Endothelial cell of umbilical vein (primary cell): Measurements from ENCODE around the gene KLHL18. TPM values are rescaled to one million over a fixed set of nuclear protein-coding genes. Genes with fewer than 3 reads are reported as not detected.
"Not testable (repeated sequence)": the region's sequence is repeated elsewhere in the genome, so short reads cannot be mapped to it uniquely, and the experiment has no call there.

Experiments
- BruUV-seq: library from RNA; stranded (reverse); fragments of 400-500 nt; replicated peaks from 2 replicates; lab custom pipeline; 2021; lab: Mats Ljungman, UMichigan
- CTCF ChIA-PET: fragments of 300-600, 350-600 bp; sonication (Branson Sonifier 250); formaldehyde crosslinking; loops from one replicate; lab custom pipeline; 2021; ENCODE audit warnings: antibody characterized with exemption, inconsistent platforms; lab: Charles Lee
- POLR2A ChIA-PET: fragments of 300-600, 350-600 bp; sonication (Branson Sonifier 250); formaldehyde crosslinking; loops from one replicate; lab custom pipeline; 2021; ENCODE audit warnings: antibody characterized with exemption, inconsistent platforms; lab: Charles Lee
- DNase-seq: peaks from one replicate; pipeline ENCODE4 v3.0.0-alpha.2; 2011; ENCODE audit warnings: low read depth, low spot score
- FAIRE-seq: peaks from 2 replicates; lab custom pipeline; 2011; peaks lifted over from hg19 to GRCh38; lab: Jason Lieb, UNC
- H2AFZ ChIP-seq: 2 replicates; pipeline ENCODE4 v1.6.0; 2012; ENCODE audit warnings: low read depth, low read length, control low read depth, inconsistent platforms
- H3K27ac ChIP-seq: 2 replicates; pipeline ENCODE4 v1.5.1; 2011; ENCODE audit warnings: low read depth, mild to moderate bottlenecking, control low read depth, low read length, moderate library complexity; ENCODE audit not compliant: insufficient read depth
- H3K27me3 ChIP-seq, 2 experiments: 2 replicates each; pipeline versions ENCODE4 v1.6.0 to v1.6.1; 2011; ENCODE audit warnings: low read length in 2 of 2, mixed read lengths in 1 of 2; ENCODE audit not compliant: control insufficient read depth in 2 of 2, insufficient read depth in 2 of 2
- H3K36me3 ChIP-seq, 2 experiments: 2 replicates in 1 of 2; 3 replicates in 1 of 2; pipeline ENCODE4 v1.5.1; 2011; ENCODE audit warnings: low read length in 2 of 2, mild to moderate bottlenecking in 1 of 2, moderate library complexity in 1 of 2; ENCODE audit not compliant: control insufficient read depth in 2 of 2, insufficient read depth in 2 of 2; ENCODE audit errors: extremely low read depth in 1 of 2
- H3K4me1 ChIP-seq: 3 replicates; pipeline ENCODE4 v1.5.1; 2011; ENCODE audit warnings: mild to moderate bottlenecking, low read length; ENCODE audit not compliant: control insufficient read depth, insufficient read depth; ENCODE audit errors: extremely low read depth
- H3K4me2 ChIP-seq: 2 replicates; pipeline ENCODE4 v1.6.1; 2011; ENCODE audit warnings: low read length, control low read depth, mixed read lengths; ENCODE audit not compliant: insufficient read depth
- H3K4me3 ChIP-seq, 3 experiments: fragments of 200-600 bp in 1 of 3; sonication (generic), shearing (Covaris generic) in 1 of 3; replicated peaks in 1 of 3; 2 replicates each; pipeline ENCODE4 v1.5.1; 2011 to 2016; ENCODE audit warnings: control low read depth in 3 of 3, low read length in 3 of 3, mild to moderate bottlenecking in 2 of 3, inconsistent platforms in 1 of 3, low read depth in 1 of 3, moderate library complexity in 1 of 3; ENCODE audit not compliant: insufficient read depth in 1 of 3
- H3K79me2 ChIP-seq: 2 replicates; pipeline ENCODE4 v1.6.0; 2012; ENCODE audit warnings: low read length, inconsistent platforms; ENCODE audit not compliant: control insufficient read depth, insufficient read depth
- H3K9ac ChIP-seq: replicated peaks from 2 replicates; pipeline ENCODE3; 2011; ENCODE audit warnings: low read length, control low read depth; ENCODE audit not compliant: insufficient read depth; ENCODE audit errors: extremely low read depth
- H3K9me1 ChIP-seq: replicated peaks from 3 replicates; pipeline ENCODE4 v1.6.0; 2011; ENCODE audit warnings: mild to moderate bottlenecking, low read length; ENCODE audit not compliant: control insufficient read depth, insufficient read depth; ENCODE audit errors: extremely low read depth
- H3K9me3 ChIP-seq: replicated peaks from 2 replicates; pipeline ENCODE4 v1.5.1; 2012; ENCODE audit warnings: low read length, inconsistent platforms; ENCODE audit not compliant: control insufficient read depth, insufficient read depth
- H4K20me1 ChIP-seq: replicated peaks from 2 replicates; pipeline ENCODE3; 2011; ENCODE audit warnings: mild to moderate bottlenecking, low read length; ENCODE audit not compliant: control insufficient read depth, insufficient read depth; ENCODE audit errors: extremely low read depth
- CTCF ChIP-seq, 2 donors: IDR thresholded peaks; 1 replicate in 1 of 2; 2 replicates in 1 of 2; pipeline ENCODE4 v1.5.1; 2011; ENCODE audit warnings: low read length in 2 of 2, mild to moderate bottlenecking in 2 of 2, moderate library complexity in 2 of 2, control low read depth in 1 of 2, inconsistent platforms in 1 of 2, low read depth in 1 of 2; ENCODE audit not compliant: insufficient read depth in 1 of 2; ENCODE audit errors: extremely low read depth in 1 of 2
- EZH2 ChIP-seq: IDR thresholded peaks from 2 replicates; pipeline ENCODE4 v1.6.1; 2012; ENCODE audit warnings: borderline replicate concordance, low read depth, mild to moderate bottlenecking, moderate library complexity, low read length, inconsistent platforms; ENCODE audit not compliant: severe bottlenecking
- FOS ChIP-seq: IDR thresholded peaks from 2 replicates; pipeline ENCODE4 v1.6.1; 2011; ENCODE audit warnings: mild to moderate bottlenecking, low read length, moderate library complexity, borderline replicate concordance; ENCODE audit not compliant: insufficient read depth
- GATA2 ChIP-seq: IDR thresholded peaks from 2 replicates; pipeline ENCODE4 v1.7.0; 2011; ENCODE audit warnings: low read depth, mild to moderate bottlenecking, moderate library complexity, mixed read lengths, low read length; ENCODE audit not compliant: insufficient read length, insufficient read depth
- JUN ChIP-seq: IDR thresholded peaks from 2 replicates; pipeline ENCODE4 v1.6.1; 2011; ENCODE audit warnings: borderline replicate concordance, low read depth; ENCODE audit not compliant: insufficient read length, insufficient read depth
- MAX ChIP-seq: IDR thresholded peaks from 2 replicates; pipeline ENCODE4 v1.6.1; 2011; ENCODE audit not compliant: insufficient read depth, insufficient read length
- MYC ChIP-seq: IDR thresholded peaks from one replicate; pipeline ENCODE4 v1.6.1; 2011; ENCODE audit warnings: mild to moderate bottlenecking, low read depth, low read length
- POLR2A ChIP-seq: IDR thresholded peaks from 2 replicates; pipeline ENCODE4 v1.6.1; 2012; ENCODE audit warnings: low read depth, mild to moderate bottlenecking, control low read depth, low read length
- POLR2AphosphoS5 ChIP-seq: IDR thresholded peaks from 2 replicates; pipeline ENCODE4 v1.6.1; 2012; ENCODE audit warnings: low read depth, mild to moderate bottlenecking, control low read depth, low read length, moderate library complexity; ENCODE audit not compliant: insufficient read depth
- dilution Hi-C: fragments of 300-500 bp; cut with MboI; formaldehyde crosslinking; loops from one replicate; pipeline ENCODE4 v1.15.0; 2019; ENCODE audit warnings: low sequenced_read_pairs; ENCODE audit not compliant: extremely low pct_ligation_motif_present
- intact Hi-C: fragments of 100-400 bp; cut with micrococcal nuclease; formaldehyde crosslinking; loops from one replicate; pipeline ENCODE4 v1.10.0; 2022
- polyA plus RNA-seq, 4 experiments: library from polyadenylated mRNA; depleted of rRNA in 3 of 4; stranded (reverse) in 3 of 4; unstranded in 1 of 4; fragments of >200 nt; gene quantifications; 2 replicates each; pipeline versions ENCODE4 v1.2.1 to v1.2.3, GENCODE V29; 2011 to 2012; ENCODE audit warnings: missing spikeins in 1 of 4
- total RNA-seq: library from RNA; stranded (reverse); gene quantifications from 2 replicates; pipeline ENCODE4 v1.2.3, GENCODE V29; 2021

KLHL18 gene
- total and polyA plus RNA-seq, 2 donors (not counting 3 experiments of a cell fraction or from before 2014, with no cell fraction given), result 43.4 to 58.1 TPM

GRCh38 chr3:47291158-47291753 is 8.5 kb downstream of the KLHL18 start:
- peaks cover 2% of the 10 kb centered on the region in 2 experiments for H3K36me3 ChIP-seq
- H3K9me3 ChIP-seq, result no peaks in the 10 kb centered on the region
- dilution Hi-C loops (no loop called here), intact Hi-C loops (no loop called here)
- ChIA-PET POLR2A (no interaction called here), CTCF (interaction anchor here (0.8 to 2.5 kb wide), 3 partner anchors 8 to 33 kb away, joined by 3 to 8 read pairs (median 4); partner anchors contain the start of gene KLHL18)
- H3K4me2 ChIP-seq, result no peak overlapping the region
- FAIRE-seq (no peak), DNase-seq (no peak)
- H3K4me1 ChIP-seq, result no peaks in the 10 kb centered on the region
- no peak overlapping the region for H3K4me3 ChIP-seq
- no peak overlapping the region for H3K27ac ChIP-seq
- no TSS peak for BruUV-seq
- H3K79me2 ChIP-seq, result peaks cover 61% of the 10 kb centered on the region
- H4K20me1 ChIP-seq, result no peaks in the 10 kb centered on the region
- H2AFZ ChIP-seq, result no peak overlapping the region
- H3K9ac ChIP-seq, result no peak overlapping the region
- no peak for TF ChIP-seq JUN
- TF ChIP-seq POLR2AphosphoS5, result no peak
- no peak for TF ChIP-seq EZH2
- no peak for TF ChIP-seq FOS
- TF ChIP-seq MAX, result no peak
- no peak for TF ChIP-seq GATA2
- TF ChIP-seq MYC, result no peak
- TF ChIP-seq CTCF (IDR thresholded peaks at IDR 0.05; ENCODE audit: extremely low read depth in 1 of 2, insufficient read depth in 1 of 2, low read depth in 1 of 2, low read length in 2 of 2), result no peak
- no peak for TF ChIP-seq POLR2A
- no peaks in the 10 kb centered on the region for H3K27me3 ChIP-seq
- no peaks in the 10 kb centered on the region for H3K9me1 ChIP-seq

- DNase-seq, dilution Hi-C loops, H3K27me3 ChIP-seq, H3K27ac ChIP-seq, FAIRE-seq, H3K9me3 ChIP-seq, H3K9ac ChIP-seq, H4K20me1 ChIP-seq, H3K9me1 ChIP-seq, POLR2A ChIA-PET, BruUV-seq, H3K4me1 ChIP-seq, H3K4me3 ChIP-seq, H2AFZ ChIP-seq, H3K4me2 ChIP-seq, H3K36me3 ChIP-seq, intact Hi-C loops: not testable (repeated sequence)
- CTCF ChIA-PET, result interaction anchor here (0.7 to 2.5 kb wide), 4 partner anchors 9 to 33 kb away, joined by 3 to 8 read pairs (median 4); partner anchors contain the start of gene KLHL18
- peaks cover 60% of the 10 kb centered on the region for H3K79me2 ChIP-seq
These were observed 9.1 kb downstream of the KLHL18 start for GRCh38 chr3:47291754-47292420.
